T-cell (primary cell): ENCODE results near the gene JUN. TPM values are rescaled to one million over a fixed set of nuclear protein-coding genes. Genes with fewer than 3 reads are reported as not detected.
A peak's percentile ranks its signal among the peaks of the same experiment; 100 is the strongest.

Experiments
- ATAC-seq, 4 experiments: fragments of 200-7000 bp in 3 of 4; fragments of 150-1000 bp in 1 of 4; cut with Tn5 transposase; replicated peaks in 1 of 4; 1 replicate in 3 of 4; 2 replicates in 1 of 4; pipeline ENCODE4 v1.10.0; 2021; ENCODE audit warnings: moderate library complexity in 3 of 4, mild to moderate bottlenecking in 2 of 4, moderate number of reproducible peaks in 1 of 4
- CTCF ChIA-PET, 2 donors: fragments of 300-600 bp; sonication (Branson Sonifier 250); formaldehyde crosslinking; loops; one replicate each; lab custom pipeline; 2022; ENCODE audit warnings: antibody characterized with exemption in 2 of 2; lab: Charles Lee
- POLR2A ChIA-PET, 2 donors: fragments of 300-600 bp; sonication (Branson Sonifier 250); formaldehyde crosslinking; loops; one replicate each; lab custom pipeline; 2022; ENCODE audit warnings: antibody characterized with exemption in 2 of 2; lab: Charles Lee
- DNase-seq, 35 experiments: peaks; one replicate each; pipeline versions ENCODE4 v3.0.0 to v3.0.0-alpha.2; 2013 to 2023
- H3K27ac ChIP-seq: one replicate; pipeline ENCODE4 v1.5.1; 2013; ENCODE audit warnings: low read length
- H3K27me3 ChIP-seq, 2 experiments: replicated peaks in 1 of 2; 1 replicate in 1 of 2; 2 replicates in 1 of 2; pipeline versions ENCODE4 v1.6.1 to v1.7.0; 2013; ENCODE audit warnings: low read length in 1 of 2, mixed read lengths in 1 of 2; ENCODE audit not compliant: control insufficient read depth in 2 of 2, insufficient read depth in 2 of 2; ENCODE audit errors: extremely low read depth in 1 of 2
- H3K36me3 ChIP-seq, 2 donors: 1 replicate in 1 of 2; 2 replicates in 1 of 2; pipeline versions ENCODE4 v1.6.1 to v1.7.0; 2013; ENCODE audit warnings: low read length in 1 of 2; ENCODE audit not compliant: control insufficient read depth in 2 of 2, insufficient read depth in 1 of 2; ENCODE audit errors: extremely low read depth in 1 of 2
- H3K4me1 ChIP-seq, 2 experiments: 1 replicate in 1 of 2; 2 replicates in 1 of 2; pipeline versions ENCODE4 v1.6.1 to v1.7.0; 2013; ENCODE audit warnings: low read length in 2 of 2, mixed read lengths in 1 of 2; ENCODE audit not compliant: insufficient read depth in 2 of 2, control insufficient read depth in 1 of 2; ENCODE audit errors: extremely low read depth in 1 of 2
- H3K4me3 ChIP-seq, 2 donors: 1 replicate in 1 of 2; 2 replicates in 1 of 2; pipeline versions ENCODE4 v1.5.1 to v1.7.0; 2013; ENCODE audit warnings: mild to moderate bottlenecking in 2 of 2, low read length in 1 of 2, moderate library complexity in 1 of 2; ENCODE audit not compliant: control insufficient read depth in 1 of 2; ENCODE audit errors: extremely low read depth in 1 of 2
- H3K9me3 ChIP-seq: 2 replicates; pipeline ENCODE4 v1.7.0; 2013
- H3K27ac Mint-ChIP-seq, 2 donors: one replicate each; pipeline ENCODE4 v1.8.0; 2020 to 2021; ENCODE audit warnings: mild to moderate bottlenecking in 2 of 2, mixed read lengths in 2 of 2
- H3K27me3 Mint-ChIP-seq, 2 donors: one replicate each; pipeline ENCODE4 v1.8.0; 2021 to 2022; ENCODE audit warnings: mixed read lengths in 2 of 2
- H3K36me3 Mint-ChIP-seq: one replicate; pipeline ENCODE4 v1.8.0; 2021; ENCODE audit warnings: mixed read lengths
- H3K4me1 Mint-ChIP-seq, 3 donors: one replicate each; pipeline ENCODE4 v1.8.0; 2020 to 2022; ENCODE audit warnings: mixed read lengths in 3 of 3, mild to moderate bottlenecking in 1 of 3
- H3K4me3 Mint-ChIP-seq, 3 donors: one replicate each; pipeline ENCODE4 v1.8.0; 2020 to 2022; ENCODE audit warnings: mild to moderate bottlenecking in 3 of 3, mixed read lengths in 3 of 3, moderate library complexity in 3 of 3
- H3K9me3 Mint-ChIP-seq, 3 donors: one replicate each; pipeline ENCODE4 v1.8.0; 2020 to 2022; ENCODE audit warnings: mixed read lengths in 3 of 3
- WGBS: methylation state at CpG from one replicate; pipeline ENCODE4 v1.1.5; 2013; ENCODE audit warnings: missing lambda C conversion rate; ENCODE audit not compliant: insufficient coverage; 5-methylcytosine and 5-hydroxymethylcytosine counted together
- total RNA-seq, 35 experiments: library from RNA in 6 of 35; stranded (reverse) in 6 of 35; fragments of 120-200 nt in 1 of 35; gene quantifications; one replicate each; pipeline versions ENCODE4 v1.2.1 to v1.2.4 and lab custom pipeline; 2013 to 2026

The JUN gene
- total RNA-seq, 5 donors from 2014 or later (not counting 1 experiment from before 2014, with no cell fraction given): 43.2 to 1,335 (median 56.6) TPM

DNA sequence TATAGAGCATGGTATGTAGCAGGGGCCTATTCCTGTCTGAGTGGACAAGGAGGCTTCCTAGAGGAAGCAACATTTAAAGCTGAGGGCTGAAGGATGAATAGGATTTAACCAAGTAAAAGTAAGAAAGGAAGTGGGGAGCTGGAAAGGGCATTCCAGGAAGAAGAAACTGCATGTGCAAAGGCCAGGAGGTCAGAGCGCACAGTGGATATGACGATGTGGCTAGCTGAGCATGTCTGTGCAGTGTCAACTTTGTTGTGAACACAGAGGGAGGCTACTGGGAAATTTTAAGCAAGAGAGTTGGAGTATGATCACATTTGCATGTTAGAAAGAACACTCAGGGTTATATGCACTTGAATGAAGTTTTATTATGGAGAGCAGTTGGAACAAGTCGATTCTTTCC lies 28.6 kb upstream of the JUN start:
- H3K27me3 ChIP-seq: no peaks in the 10 kb centered on the region
- H3K36me3 ChIP-seq: peaks cover 0 to 3% of the 10 kb centered on the region in 2 donors
- Mint-ChIP-seq H3K27ac (peak overlapping the region; percentile 85 to 89), H3K4me1 (peaks cover 41 to 66% (median 61%) of the 10 kb centered on the region in 3 donors), H3K27me3 (no peaks in the 10 kb centered on the region), H3K9me3 (no peaks in the 10 kb centered on the region), H3K36me3 (no peaks in the 10 kb centered on the region), H3K4me3 (peak overlapping the region; percentile 41 to 55 (median 46))
- ChIA-PET CTCF (no interaction called here), POLR2A (interaction anchor here in 1 of 2 donors (1.1 kb wide), 1 partner anchor 29 kb away, joined by 7 read pairs; the partner anchor contains the start of gene JUN)
- H3K9me3 ChIP-seq: no peaks in the 10 kb centered on the region
- H3K27ac ChIP-seq: peak overlapping the region; percentile 83
- no peak for ATAC-seq
- WGBS: 94% methylated on average over 2 of the region's 3 CpGs
- no peak for DNase-seq
- peaks cover 14 to 45% of the 10 kb centered on the region in 2 experiments for H3K4me1 ChIP-seq
- no peak overlapping the region for H3K4me3 ChIP-seq

DNA sequence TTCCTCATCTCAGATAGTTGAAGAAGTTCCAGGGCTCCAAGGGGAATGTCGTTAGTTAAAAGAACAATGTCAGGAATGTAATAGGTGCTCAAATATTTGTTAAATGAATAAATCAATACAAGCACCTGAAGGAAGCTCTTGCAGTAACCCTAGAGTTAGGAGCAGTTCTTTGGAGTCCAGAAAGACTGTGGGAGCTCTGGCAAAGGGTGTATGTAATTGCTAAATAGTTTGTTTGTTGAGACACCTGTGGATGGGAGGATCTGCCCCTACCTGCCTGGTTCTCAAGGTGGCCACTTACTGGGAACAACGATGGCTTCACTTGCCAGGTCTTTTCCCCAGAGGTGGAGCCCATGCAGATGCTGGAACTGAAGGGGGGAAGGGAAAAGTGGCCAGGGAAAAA lies 27.5 kb upstream of the JUN start:
- POLR2A ChIA-PET: no interaction called here
- peaks cover 43 to 66% (median 57%) of the 10 kb centered on the region in 3 donors for H3K4me1 Mint-ChIP-seq
- no peaks in the 10 kb centered on the region for H3K27me3 Mint-ChIP-seq

DNA sequence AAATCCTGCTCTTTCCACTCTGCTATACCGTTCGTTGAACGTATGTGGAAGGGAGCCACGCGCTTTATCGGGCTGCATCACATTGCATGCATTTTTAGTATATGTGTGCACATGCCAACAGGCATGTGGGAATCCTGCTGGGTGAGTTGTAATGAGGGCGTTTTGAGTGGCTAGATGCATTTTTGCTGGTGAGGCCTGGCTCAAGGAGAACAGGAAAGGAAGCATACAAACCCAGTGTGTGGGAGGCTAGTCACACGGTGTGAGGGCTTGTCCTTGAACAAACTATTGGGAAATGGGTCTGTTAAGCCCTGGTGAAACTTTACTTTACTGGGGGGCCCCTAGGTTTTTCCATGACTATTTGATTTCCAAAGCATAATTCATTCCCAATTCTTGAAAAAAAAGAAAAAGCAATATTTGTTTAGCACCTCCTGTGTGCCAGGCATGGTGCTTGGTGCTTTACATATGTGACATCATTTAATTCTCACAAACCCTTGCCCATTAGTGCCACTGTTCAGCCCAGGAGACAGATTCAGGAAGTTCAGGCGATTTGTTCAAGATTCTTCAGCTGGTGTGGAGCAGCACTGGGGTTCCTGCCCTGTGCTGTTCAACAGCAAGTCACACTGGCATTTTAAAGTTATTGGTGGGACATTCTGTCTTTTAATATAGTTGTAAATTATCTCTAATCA lies 25.6 kb upstream of the JUN start:
- no peaks in the 10 kb centered on the region for H3K27me3 ChIP-seq
- peaks cover 37 to 62% (median 53%) of the 10 kb centered on the region in 3 donors for H3K4me1 Mint-ChIP-seq
- peaks cover 0 to 3% of the 10 kb centered on the region in 2 donors for H3K36me3 ChIP-seq
- ATAC-seq: no peak
- H3K9me3 ChIP-seq: no peaks in the 10 kb centered on the region
- no peaks in the 10 kb centered on the region for H3K9me3 Mint-ChIP-seq
- no peak for DNase-seq
- peaks cover 10 to 23% of the 10 kb centered on the region in 2 experiments for H3K4me1 ChIP-seq
- ChIA-PET CTCF (no interaction called here), POLR2A (no interaction called here)
- peaks cover 15% of the 10 kb centered on the region for H3K36me3 Mint-ChIP-seq
- H3K27ac Mint-ChIP-seq: peak overlapping the region; percentile 71 to 73
- H3K4me3 Mint-ChIP-seq: no peak overlapping the region
- H3K27ac ChIP-seq: no peak overlapping the region
- 97% methylated on average over 4 of the region's 9 CpGs for WGBS
- no peak overlapping the region for H3K4me3 ChIP-seq
- H3K27me3 Mint-ChIP-seq: no peaks in the 10 kb centered on the region

More for the DNA sequence above, 27.5 kb upstream of the JUN start:
- no peak overlapping the region for H3K27ac ChIP-seq
- H3K27ac Mint-ChIP-seq: peak overlapping the region; percentile 77 to 85
- no peak overlapping the region for H3K4me3 ChIP-seq
- no peak for DNase-seq
- H3K4me3 Mint-ChIP-seq: no peak overlapping the region
- peaks cover 14 to 36% of the 10 kb centered on the region in 2 experiments for H3K4me1 ChIP-seq
- CTCF ChIA-PET: no interaction called here
- H3K36me3 ChIP-seq: peaks cover 0 to 3% of the 10 kb centered on the region in 2 donors
- 100% methylated on average over 1 of the region's 2 CpGs for WGBS
- H3K36me3 Mint-ChIP-seq: no peaks in the 10 kb centered on the region
- H3K9me3 ChIP-seq: no peaks in the 10 kb centered on the region
- no peaks in the 10 kb centered on the region for H3K27me3 ChIP-seq
- ATAC-seq: no peak
- H3K9me3 Mint-ChIP-seq: no peaks in the 10 kb centered on the region

DNA sequence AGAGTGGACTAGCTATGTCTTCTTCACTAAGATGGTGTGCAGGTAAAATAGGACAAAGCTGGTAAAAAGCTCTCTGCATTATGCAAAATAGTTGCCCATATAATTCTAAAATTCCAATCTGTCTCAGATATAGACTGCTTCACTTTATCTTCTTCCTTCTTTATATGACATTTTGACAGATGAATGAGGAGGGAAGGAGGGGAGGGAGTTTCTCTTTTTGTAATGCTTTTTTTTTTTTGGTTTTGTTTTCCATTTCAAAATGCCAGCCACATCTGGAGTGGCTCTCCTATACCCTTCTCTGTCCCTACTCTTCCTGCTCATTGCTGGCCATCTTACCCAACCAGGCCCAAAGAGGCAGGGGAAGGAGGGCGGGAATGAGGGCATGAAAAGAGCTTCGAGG lies 24.2 kb upstream of the JUN start:
- Histone ChIP-seq H3K9me3 (no peaks in the 10 kb centered on the region), H3K36me3 (peaks cover 0 to 3% of the 10 kb centered on the region in 2 donors), H3K27ac (no peak overlapping the region), H3K4me3 (no peak overlapping the region), H3K27me3 (no peaks in the 10 kb centered on the region), H3K4me1 (peaks cover 4 to 9% of the 10 kb centered on the region in 2 experiments)
- Mint-ChIP-seq H3K36me3 (peaks cover 15% of the 10 kb centered on the region), H3K4me1 (peaks cover 28 to 49% (median 40%) of the 10 kb centered on the region in 3 donors), H3K27me3 (no peaks in the 10 kb centered on the region), H3K27ac (no peak overlapping the region), H3K9me3 (no peaks in the 10 kb centered on the region), H3K4me3 (no peak overlapping the region)
- DNase-seq (no peak), ATAC-seq (no peak)
- ChIA-PET CTCF (no interaction called here), POLR2A (no interaction called here)
- WGBS: 100% methylated on average over 1 of the region's 2 CpGs

DNA sequence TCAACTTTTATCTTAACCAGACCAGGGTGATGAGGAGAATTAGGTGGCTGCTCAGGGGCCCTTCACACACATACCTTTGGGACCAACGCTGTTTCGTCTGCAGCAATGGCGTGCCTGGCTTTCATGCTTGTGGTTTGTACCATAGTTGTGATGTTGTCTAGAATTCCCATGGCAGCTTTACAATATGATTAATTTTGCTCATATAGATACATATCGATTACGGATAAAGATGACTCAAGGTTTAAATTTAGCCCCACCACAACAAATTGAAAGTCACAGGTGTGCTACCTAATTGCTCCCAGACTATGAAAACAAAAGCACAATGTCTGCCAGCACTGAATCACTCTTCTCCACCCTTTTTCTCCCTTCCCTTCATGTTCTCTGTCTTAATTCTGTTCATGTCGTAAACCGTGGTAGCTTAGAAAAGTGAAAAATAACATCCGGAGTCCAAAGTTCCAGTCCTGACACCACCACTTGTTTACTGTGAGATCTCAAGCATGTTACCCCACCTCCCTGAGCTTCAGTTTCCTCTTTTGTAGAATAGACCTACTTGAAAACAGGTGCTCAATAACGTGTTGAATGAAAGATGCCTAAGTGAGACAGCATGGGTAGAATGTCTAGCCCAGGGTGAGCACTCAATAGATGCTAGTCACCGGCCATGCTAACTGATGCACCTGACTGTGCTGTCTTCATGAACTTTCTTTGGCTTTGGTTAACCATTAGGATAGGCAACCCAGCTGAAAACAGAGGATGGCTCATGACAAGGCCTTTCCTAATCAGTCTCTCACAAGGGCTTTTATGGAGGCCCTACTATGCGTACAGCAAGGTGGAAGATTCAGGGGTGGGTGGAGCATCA lies 22.1 kb upstream of the JUN start:
- no peak overlapping the region for H3K4me3 Mint-ChIP-seq
- H3K27ac Mint-ChIP-seq: peak overlapping the region in 1 of 2 donors; percentile 66
- H3K9me3 ChIP-seq: no peaks in the 10 kb centered on the region
- H3K36me3 Mint-ChIP-seq: peaks cover 28% of the 10 kb centered on the region
- H3K4me1 ChIP-seq: no peaks in the 10 kb centered on the region
- no peak overlapping the region for H3K4me3 ChIP-seq
- H3K27ac ChIP-seq: no peak overlapping the region
- DNase-seq (no peak), ATAC-seq (peak in 1 of 4 experiments; percentile 35)
- WGBS: 64% methylated on average over 4 of the region's 11 CpGs
- no peaks in the 10 kb centered on the region for H3K27me3 Mint-ChIP-seq
- H3K27me3 ChIP-seq: no peaks in the 10 kb centered on the region
- no peaks in the 10 kb centered on the region for H3K9me3 Mint-ChIP-seq
- H3K36me3 ChIP-seq: peaks cover 0 to 3% of the 10 kb centered on the region in 2 donors
- ChIA-PET POLR2A (no interaction called here), CTCF (no interaction called here)
- H3K4me1 Mint-ChIP-seq: peaks cover 15 to 29% (median 21%) of the 10 kb centered on the region in 3 donors

DNA sequence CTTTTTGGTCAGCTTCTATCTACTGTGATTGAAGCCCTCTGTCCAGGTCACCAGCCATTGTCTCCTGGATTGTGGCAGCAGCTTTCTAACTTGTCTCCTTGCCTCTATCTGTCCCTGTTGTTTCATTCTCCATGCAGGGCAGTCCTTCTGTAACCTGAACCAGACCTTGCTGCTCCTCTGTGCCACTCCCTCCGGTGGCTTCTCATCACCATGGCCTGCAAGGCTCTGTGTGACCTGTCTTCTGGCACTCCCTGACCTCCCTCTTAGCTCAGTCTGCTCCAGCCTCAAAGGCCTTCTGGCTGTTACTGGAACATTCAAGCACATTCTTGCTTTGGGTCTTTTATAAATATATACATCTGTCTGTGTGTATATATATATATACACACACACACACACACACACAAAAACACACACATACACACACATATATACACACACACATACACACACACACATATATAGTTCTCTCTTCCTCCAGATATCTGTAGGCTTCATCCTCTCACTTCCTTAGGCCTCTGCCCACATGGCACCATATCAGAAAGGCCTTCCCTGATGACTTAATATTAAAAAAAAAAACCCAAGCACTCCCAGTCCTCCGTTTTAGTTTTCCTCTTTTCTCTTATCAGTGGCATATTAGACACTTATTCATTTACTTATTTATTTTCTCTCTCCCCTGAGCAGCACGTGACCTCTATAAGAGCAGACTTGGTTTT lies 21.2 kb upstream of the JUN start:
- Mint-ChIP-seq H3K4me1 (peaks cover 15 to 28% (median 19%) of the 10 kb centered on the region in 3 donors), H3K4me3 (no peak overlapping the region), H3K27me3 (no peaks in the 10 kb centered on the region), H3K36me3 (peaks cover 33% of the 10 kb centered on the region), H3K9me3 (no peaks in the 10 kb centered on the region), H3K27ac (peak overlapping the region in 1 of 2 donors; percentile 23)
- DNase-seq (no peak), ATAC-seq (no peak)
- Histone ChIP-seq H3K4me1 (no peaks in the 10 kb centered on the region), H3K4me3 (no peak overlapping the region), H3K27me3 (no peaks in the 10 kb centered on the region), H3K27ac (no peak overlapping the region), H3K36me3 (no peaks in the 10 kb centered on the region), H3K9me3 (no peaks in the 10 kb centered on the region)
- 92% methylated on average over 1 of the region's 3 CpGs for WGBS
- ChIA-PET POLR2A (no interaction called here), CTCF (no interaction called here)
